ENCODE measurements around the gene SIX3. TPM values are rescaled to one million over a fixed set of nuclear protein-coding genes. Genes with fewer than 3 reads are reported as not detected.

The SIX3 gene
- total RNA-seq, 1 donor from 2014 or later, result 0.68 TPM

GRCh38 chr2:44934983-44935728 is 6.3 kb upstream of the SIX3 start:
- Mint-ChIP-seq H3K27me3 (peaks cover 93% of the 10 kb centered on the region), H3K27ac (no peak overlapping the region), H3K9me3 (no peaks in the 10 kb centered on the region), H3K4me3 (peak overlapping the region; percentile 76), H3K36me3 (no peaks in the 10 kb centered on the region), H3K4me1 (ENCODE audit: unreplicated experiment) (peaks cover 13% of the 10 kb centered on the region)
- no peak for DNase-seq (ENCODE audit: extremely low spot score, unreplicated experiment)
- no peak for TF ChIP-seq CTCF (conservative IDR thresholded peaks at IDR 0.05)

GRCh38 chr2:44935729-44936098 is 5.8 kb upstream of the SIX3 start:
- Mint-ChIP-seq H3K9me3 (no peaks in the 10 kb centered on the region), H3K4me3 (peak overlapping the region; percentile 76), H3K4me1 (ENCODE audit: unreplicated experiment) (peaks cover 8% of the 10 kb centered on the region), H3K36me3 (no peaks in the 10 kb centered on the region), H3K27ac (no peak overlapping the region), H3K27me3 (peaks cover 93% of the 10 kb centered on the region)
- no peak for TF ChIP-seq CTCF (conservative IDR thresholded peaks at IDR 0.05)
- no peak for DNase-seq (ENCODE audit: extremely low spot score, unreplicated experiment)

GRCh38 chr2:44936275-44936674 is 5.2 kb upstream of the SIX3 start:
- DNase-seq (ENCODE audit: extremely low spot score, unreplicated experiment), result no peak
- Mint-ChIP-seq H3K27ac (no peak overlapping the region), H3K36me3 (no peaks in the 10 kb centered on the region), H3K4me3 (peak overlapping the region; percentile 61), H3K4me1 (ENCODE audit: unreplicated experiment) (peaks cover 6% of the 10 kb centered on the region), H3K27me3 (peaks cover 93% of the 10 kb centered on the region), H3K9me3 (no peaks in the 10 kb centered on the region)
- no peak for TF ChIP-seq CTCF (conservative IDR thresholded peaks at IDR 0.05)

GRCh38 chr2:44936715-44937687 is 4.5 kb upstream of the SIX3 start:
- no peak for DNase-seq (ENCODE audit: extremely low spot score, unreplicated experiment)
- no peaks in the 10 kb centered on the region for H3K9me3 Mint-ChIP-seq
- peaks cover 93% of the 10 kb centered on the region for H3K27me3 Mint-ChIP-seq
- H3K27ac Mint-ChIP-seq, result no peak overlapping the region
- no peaks in the 10 kb centered on the region for H3K36me3 Mint-ChIP-seq
- peak overlapping the region; percentile 57 for H3K4me3 Mint-ChIP-seq
- peaks cover 9% of the 10 kb centered on the region for H3K4me1 Mint-ChIP-seq (ENCODE audit: unreplicated experiment)
- no peak for TF ChIP-seq CTCF (conservative IDR thresholded peaks at IDR 0.05)

GRCh38 chr2:44937688-44938240 is 3.7 kb upstream of the SIX3 start:
- no peak for TF ChIP-seq CTCF (conservative IDR thresholded peaks at IDR 0.05)
- Mint-ChIP-seq H3K27ac (no peak overlapping the region), H3K4me1 (ENCODE audit: unreplicated experiment) (peaks cover 13% of the 10 kb centered on the region), H3K4me3 (peak overlapping the region; percentile 57), H3K27me3 (peaks cover 93% of the 10 kb centered on the region), H3K36me3 (no peaks in the 10 kb centered on the region), H3K9me3 (no peaks in the 10 kb centered on the region)
- no peak for DNase-seq (ENCODE audit: extremely low spot score, unreplicated experiment)

All from type B pancreatic cell (in vitro differentiated cells).